Stomach (tissue), 9 donors: ENCODE data around the gene PTGFRN. TPM values are rescaled to one million over a fixed set of nuclear protein-coding genes. Genes with fewer than 3 reads are reported as not detected.

Source experiments
- DNase-seq, 2 donors: peaks; one replicate each; pipeline versions ENCODE4 v3.0.0 to v3.0.0-alpha.2; 2013 to 2019
- H3K27ac ChIP-seq, 5 donors: fragments of 200-600 bp in 4 of 5; sonication (generic) in 4 of 5; one replicate each; pipeline ENCODE4 v1.5.1; 2013 to 2019; ENCODE audit warnings: mild to moderate bottlenecking in 1 of 5, moderate library complexity in 1 of 5
- H3K27me3 ChIP-seq, 3 donors: fragments of 200-600 bp; sonication (generic); one replicate each; pipeline ENCODE4 v1.5.1; 2017 to 2019; ENCODE audit warnings: mixed run types in 1 of 3
- H3K36me3 ChIP-seq, 4 donors: fragments of 200-600 bp; sonication (generic); 1 replicate in 3 of 4; 2 replicates in 1 of 4; pipeline ENCODE4 v1.5.1; 2016 to 2019
- H3K4me1 ChIP-seq, 4 donors: fragments of 200-600 bp; sonication (generic); one replicate each; pipeline ENCODE4 v1.5.1; 2016 to 2019
- H3K4me3 ChIP-seq, 4 donors: fragments of 200-600 bp; sonication (generic) in 3 of 4; one replicate each; pipeline ENCODE4 v1.5.1; 2016 to 2019; ENCODE audit warnings: mild to moderate bottlenecking in 1 of 4
- H3K9me3 ChIP-seq, 4 donors: fragments of 200-600 bp; sonication (generic); one replicate each; pipeline ENCODE4 v1.5.1; 2016 to 2019
- CTCF ChIP-seq, 7 experiments: fragments of 450-650 bp in 4 of 7; fragments of 200-600 bp in 3 of 7; sonication (generic) in 3 of 7; IDR thresholded peaks; one replicate each; pipeline ENCODE4 v1.5.1; 2016 to 2019; ENCODE audit warnings: antibody characterized with exemption in 7 of 7, control low read depth in 2 of 7, mild to moderate bottlenecking in 1 of 7
- EP300 ChIP-seq: sonication (generic); formaldehyde crosslinking; IDR thresholded peaks from one replicate; pipeline ENCODE4 v1.6.1; 2017; ENCODE audit warnings: antibody characterized with exemption
- POLR2A ChIP-seq, 4 donors: fragments of 450-650 bp; IDR thresholded peaks; one replicate each; pipeline ENCODE4 v1.6.1; 2016; ENCODE audit warnings: antibody characterized with exemption in 4 of 4, control low read depth in 2 of 4, mild to moderate bottlenecking in 1 of 4, moderate library complexity in 1 of 4
- POLR2AphosphoS5 ChIP-seq, 3 donors: sonication (generic); formaldehyde crosslinking; IDR thresholded peaks; one replicate each; pipeline ENCODE4 v1.6.1; 2016; ENCODE audit warnings: antibody characterized with exemption in 3 of 3
- WGBS, 5 donors: extraction: QIAGEN DNeasy Blood & Tissue Kit in 3 of 5; methylation state at CpG; one replicate each; pipeline versions ENCODE4 v1.1.5 to v1.1.7; 2013 to 2018; 5-methylcytosine and 5-hydroxymethylcytosine counted together
- intact Hi-C: fragments of 100-400 bp; cut with DNase I; formaldehyde crosslinking; loops from one replicate; pipeline ENCODE4 v1.15.1; 2023; ENCODE audit warnings: low total_unique reads
- polyA plus RNA-seq, 3 donors: library from polyadenylated mRNA; stranded (reverse); fragments of 200-250 nt; gene quantifications; one replicate each; pipeline ENCODE4 v1.2.3, GENCODE V29; 2013
- total RNA-seq, 5 donors: library from RNA; depleted of rRNA; stranded (reverse); fragments of >200 nt; gene quantifications; one replicate each; pipeline versions ENCODE4 v1.1.0 to v1.2.3, GENCODE V29; 2014 to 2016
- donor health status: healthy with polysubstance abuse.
- donor health status: Bipolar disorder and iron deficiency.
- donor health status: healthy.

The PTGFRN gene
- total and polyA plus RNA-seq, 8 donors: 3.8 to 66.6 (median 44.0) TPM

- Histone ChIP-seq H3K27ac (no peak overlapping the region), H3K27me3 (no peaks in the 10 kb centered on the region), H3K4me1 (peaks cover 10 to 26% (median 11%) of the 10 kb centered on the region in 4 donors), H3K9me3 (no peaks in the 10 kb centered on the region), H3K36me3 (no peaks in the 10 kb centered on the region), H3K4me3 (no peak overlapping the region)
- WGBS, 5 donors: 90 to 96% (median 93%) methylated on average over 7 of the region's 7 CpGs
- no peak for TF ChIP-seq CTCF (IDR thresholded peaks at IDR 0.05)
- TF ChIP-seq POLR2AphosphoS5 (IDR thresholded peaks at IDR 0.05): no peak
- TF ChIP-seq POLR2A (IDR thresholded peaks at IDR 0.05): no peak
- no peak for TF ChIP-seq EP300
- intact Hi-C loops: no loop called here
- DNase-seq: no peak
These were observed 83.6 kb downstream of the PTGFRN start for GRCh38 chr1:116993286-116993685.

- no peak for DNase-seq
- H3K27ac ChIP-seq: no peak overlapping the region
- no peak overlapping the region for H3K4me3 ChIP-seq
- TF ChIP-seq CTCF (IDR thresholded peaks at IDR 0.05) (no peak), POLR2A (IDR thresholded peaks at IDR 0.05) (no peak), EP300 (no peak), POLR2AphosphoS5 (IDR thresholded peaks at IDR 0.05) (no peak)
- no peaks in the 10 kb centered on the region for H3K36me3 ChIP-seq
- H3K9me3 ChIP-seq: no peaks in the 10 kb centered on the region
- intact Hi-C loops: no loop called here
- H3K4me1 ChIP-seq: peaks cover 2 to 15% (median 7%) of the 10 kb centered on the region in 4 donors
- 81 to 85% (median 84%) methylated on average over 2 of the region's 2 CpGs for WGBS, 5 donors
- H3K27me3 ChIP-seq: no peaks in the 10 kb centered on the region
These were observed 84.7 kb downstream of the PTGFRN start for GRCh38 chr1:116994411-116994810.

- Histone ChIP-seq H3K4me3 (no peak overlapping the region), H3K4me1 (no peaks in the 10 kb centered on the region), H3K36me3 (no peaks in the 10 kb centered on the region), H3K27me3 (no peaks in the 10 kb centered on the region), H3K9me3 (no peaks in the 10 kb centered on the region), H3K27ac (no peak overlapping the region)
- TF ChIP-seq EP300 (no peak), POLR2A (IDR thresholded peaks at IDR 0.05) (no peak), POLR2AphosphoS5 (IDR thresholded peaks at IDR 0.05) (no peak), CTCF (IDR thresholded peaks at IDR 0.05) (no peak)
- peak in 1 of 2 donors; percentile 23 for DNase-seq
- 78 to 100% (median 91%) methylated on average over 1 of the region's 1 CpG for WGBS, 5 donors
- intact Hi-C loops: no loop called here
These were observed 87.3 kb downstream of the PTGFRN start for GRCh38 chr1:116997066-116997465.

GRCh38 chr1:116997636-116998035 is 87.9 kb downstream of the PTGFRN start:
- Histone ChIP-seq H3K9me3 (no peaks in the 10 kb centered on the region), H3K27me3 (no peaks in the 10 kb centered on the region), H3K4me1 (no peaks in the 10 kb centered on the region), H3K27ac (no peak overlapping the region), H3K36me3 (no peaks in the 10 kb centered on the region), H3K4me3 (no peak overlapping the region)
- TF ChIP-seq POLR2AphosphoS5 (IDR thresholded peaks at IDR 0.05): no peak
- no peak for TF ChIP-seq POLR2A (IDR thresholded peaks at IDR 0.05)
- TF ChIP-seq EP300: no peak
- TF ChIP-seq CTCF (IDR thresholded peaks at IDR 0.05): no peak
- intact Hi-C loops: no loop called here
- DNase-seq: no peak
